GOT3 (cell line): ENCODE measurements around the gene OVOL2.
"Not testable (repeated sequence)": the region's sequence is repeated elsewhere in the genome, so short reads cannot be mapped to it uniquely, and the experiment has no call there.

ENCODE experiments used
- DNase-seq: peaks from one replicate; lab custom pipeline; 2025; ENCODE audit warnings: mixed read lengths; lab: John Stamatoyannopoulos, UW

The OVOL2 gene

GRCh38 chr20:18057101-18057993, at the start of gene OVOL2:
OVOL2 (minus strand) TSS chr20:18057916; CDS start chr20:18057634, 282 bp downstream.
- no peak for DNase-seq

GRCh38 chr20:18103497-18103896, 45.8 kb upstream of the OVOL2 start:
- DNase-seq = no peak

GRCh38 chr20:18101125-18101810, 43.6 kb upstream of the OVOL2 start:
- no peak for DNase-seq

DNA sequence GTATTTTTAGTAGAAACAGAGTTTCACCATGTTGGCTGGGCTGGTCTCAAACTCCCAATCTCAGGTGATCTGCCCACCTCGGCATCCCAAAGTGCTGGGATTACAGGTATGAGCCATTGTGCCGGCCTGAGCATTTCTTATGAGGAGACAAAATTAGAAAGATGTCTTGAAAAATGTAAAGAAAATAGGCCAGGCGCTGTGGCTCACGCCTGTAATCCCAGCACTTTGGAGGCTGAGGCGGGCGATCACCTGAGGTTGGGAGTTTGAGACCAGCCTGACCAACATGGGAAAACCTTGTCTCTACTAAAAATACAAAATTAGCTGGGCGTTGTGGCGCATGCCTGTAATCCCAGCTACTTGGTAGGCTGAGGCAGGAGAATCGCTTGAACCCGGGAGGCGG, 42.9 kb upstream of the OVOL2 start:
- not testable (repeated sequence) for DNase-seq

- DNase-seq = no peak
Measured at GRCh38 chr20:18094191-18094590, 36.5 kb upstream of the OVOL2 start.

DNA sequence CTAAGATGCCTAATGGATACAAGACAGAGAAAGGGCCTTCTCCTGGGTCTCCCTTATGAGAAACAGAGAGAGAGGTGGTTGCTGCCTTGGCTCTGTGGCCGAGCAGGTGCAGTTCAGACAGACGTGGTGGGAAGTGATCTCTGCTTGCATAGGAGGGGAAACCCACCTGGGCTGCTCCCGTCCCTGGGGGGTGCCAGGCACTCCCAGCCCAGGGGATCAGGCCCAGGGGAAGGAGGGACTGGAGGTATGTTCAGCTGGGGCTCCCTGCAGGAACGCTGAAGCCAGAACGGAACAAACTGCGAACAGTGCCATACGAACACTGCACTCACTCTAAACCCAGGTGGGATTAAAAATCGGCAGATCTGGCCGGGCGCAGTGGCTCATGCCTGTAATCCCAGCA, 35.7 kb upstream of the OVOL2 start:
- DNase-seq = no peak

GRCh38 chr20:18092890-18093289, 35.2 kb upstream of the OVOL2 start:
- no peak for DNase-seq

DNA sequence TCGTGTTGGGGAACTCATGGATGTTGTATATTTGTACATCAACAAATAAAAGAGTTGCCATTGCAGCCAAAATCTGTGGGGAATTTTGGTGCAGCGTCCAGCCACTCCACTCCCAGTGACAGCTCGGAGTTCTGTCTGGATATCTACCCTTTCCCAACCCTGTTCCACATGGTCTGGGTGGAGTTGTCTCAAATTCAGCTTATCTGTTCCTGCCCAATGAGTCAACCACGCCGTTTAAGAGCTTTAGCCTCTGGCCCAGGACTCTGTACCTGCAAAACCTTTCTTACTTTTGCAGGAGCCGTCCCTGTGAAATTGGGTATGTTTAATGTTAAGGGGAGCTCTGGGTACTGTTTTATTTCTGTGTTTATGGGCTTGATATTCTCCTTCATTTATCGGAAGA, 33.9 kb upstream of the OVOL2 start:
- no peak for DNase-seq

- no peak for DNase-seq
Measured at GRCh38 chr20:18090477-18090876, 32.8 kb upstream of the OVOL2 start.

- no peak for DNase-seq
Measured at GRCh38 chr20:18090044-18090443, 32.3 kb upstream of the OVOL2 start.

DNA sequence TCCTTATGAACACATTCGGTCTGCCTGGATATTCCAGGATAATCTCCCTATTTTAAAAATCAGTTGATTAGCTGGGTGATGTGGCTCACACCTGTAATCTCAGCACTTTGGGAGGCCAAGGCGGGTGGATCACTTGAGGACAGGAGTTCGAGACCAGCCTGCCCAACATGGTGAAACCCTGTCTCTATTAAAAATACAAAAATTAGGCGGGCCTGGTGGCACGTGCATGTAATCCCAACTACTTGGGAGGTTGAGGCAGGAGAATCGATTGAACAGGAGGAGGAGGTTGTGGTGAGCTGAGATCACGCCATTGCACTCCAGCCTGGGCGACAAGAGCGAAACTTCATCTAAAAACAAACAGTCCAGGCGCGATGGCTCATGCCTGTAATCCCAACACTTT, 31.1 kb upstream of the OVOL2 start:
- not testable (repeated sequence) for DNase-seq

DNA sequence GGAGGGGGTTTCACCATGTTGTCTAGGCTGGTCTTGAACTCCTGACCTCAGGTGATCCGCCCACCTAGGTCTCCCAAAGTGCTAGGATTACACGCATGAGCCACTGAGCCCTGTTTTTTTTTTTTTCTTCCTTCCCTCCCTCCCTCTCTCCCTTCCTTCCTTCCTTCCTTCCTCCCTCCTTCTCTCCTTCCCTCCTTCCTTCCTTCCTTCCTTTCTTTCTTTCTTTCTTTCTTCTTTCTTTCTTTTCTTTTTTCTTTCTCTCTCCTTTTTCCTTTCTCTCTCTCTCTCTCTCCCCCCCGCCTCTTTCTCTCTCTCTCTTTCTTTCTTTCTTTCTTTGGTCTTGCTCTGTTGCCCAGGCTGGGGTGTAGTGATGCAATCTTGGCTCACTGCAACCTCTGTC, 30.6 kb upstream of the OVOL2 start:
- DNase-seq = not testable (repeated sequence)

DNA sequence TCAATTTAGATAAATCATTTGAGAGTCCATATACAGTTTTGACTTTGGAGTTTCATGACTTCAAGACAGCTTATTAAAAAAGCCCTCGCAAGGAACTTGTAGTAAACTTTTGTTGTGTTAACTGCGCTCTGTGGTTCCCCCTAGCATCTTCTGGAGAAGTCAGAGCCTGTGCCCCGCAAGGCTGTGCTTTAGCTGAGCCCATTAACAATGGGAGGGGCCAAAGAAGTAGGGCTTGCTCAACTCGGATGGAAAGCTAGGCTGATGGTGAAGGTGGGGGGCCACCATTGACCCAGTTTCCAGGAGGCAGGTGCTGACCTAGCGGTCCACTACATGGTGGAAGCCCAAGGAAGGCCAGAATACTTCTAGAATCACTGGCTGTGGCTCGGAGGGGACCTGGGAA, 29.3 kb upstream of the OVOL2 start:
- DNase-seq = no peak

GRCh38 chr20:18080836-18081235, 23.1 kb upstream of the OVOL2 start:
- not testable (repeated sequence) for DNase-seq

DNA sequence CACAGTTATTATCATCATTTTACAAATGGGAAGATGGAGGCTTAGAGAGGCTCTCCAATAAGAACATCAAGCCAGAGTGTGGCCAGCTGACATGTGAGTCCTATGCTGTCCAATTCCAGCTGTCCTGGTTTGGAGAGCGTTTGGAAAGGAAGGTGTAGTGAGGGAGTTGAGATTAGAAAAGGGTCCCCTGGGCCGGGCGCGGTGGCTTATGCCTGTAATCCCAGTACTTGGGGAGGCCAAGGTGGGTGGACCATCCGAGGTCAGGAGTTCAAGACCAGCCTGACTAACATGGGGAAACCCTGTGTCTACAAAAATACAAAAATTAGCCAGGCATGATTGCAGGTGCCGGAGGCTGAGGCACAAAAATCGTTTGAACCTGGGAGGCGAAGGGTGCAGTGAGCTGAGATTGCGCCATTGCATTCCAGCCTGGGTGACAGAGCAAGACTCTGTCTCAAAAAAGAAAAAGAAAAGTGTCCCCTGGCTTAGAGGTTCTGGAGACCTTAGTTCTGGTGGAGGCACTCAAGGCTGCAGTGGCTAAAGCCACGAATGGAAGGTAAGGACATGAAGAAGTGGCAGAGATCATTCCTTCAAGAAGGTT, 22.1 kb upstream of the OVOL2 start:
- DNase-seq = no peak

DNA sequence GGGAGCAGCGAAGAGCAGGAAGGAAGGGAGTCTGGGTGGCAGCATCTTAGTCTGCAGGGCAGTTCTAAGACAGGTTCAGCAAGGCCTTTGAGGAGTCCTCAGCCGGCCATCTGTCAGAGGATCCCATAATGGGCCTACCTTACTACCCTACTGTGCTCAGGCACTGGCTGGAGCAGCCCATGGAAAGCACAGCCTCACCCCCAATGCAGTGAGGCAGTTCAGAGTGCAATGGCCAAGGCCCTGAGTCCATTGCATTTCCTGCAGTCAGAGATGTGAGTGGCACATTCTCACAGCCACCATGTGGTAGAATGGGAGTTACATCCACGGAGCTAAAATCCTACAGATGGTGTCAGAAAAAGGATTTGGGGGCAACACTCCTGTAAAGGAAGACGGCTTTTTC, 19.4 kb upstream of the OVOL2 start:
- no peak for DNase-seq

- DNase-seq = no peak
Measured at GRCh38 chr20:18072532-18072931, 14.8 kb upstream of the OVOL2 start.

DNA sequence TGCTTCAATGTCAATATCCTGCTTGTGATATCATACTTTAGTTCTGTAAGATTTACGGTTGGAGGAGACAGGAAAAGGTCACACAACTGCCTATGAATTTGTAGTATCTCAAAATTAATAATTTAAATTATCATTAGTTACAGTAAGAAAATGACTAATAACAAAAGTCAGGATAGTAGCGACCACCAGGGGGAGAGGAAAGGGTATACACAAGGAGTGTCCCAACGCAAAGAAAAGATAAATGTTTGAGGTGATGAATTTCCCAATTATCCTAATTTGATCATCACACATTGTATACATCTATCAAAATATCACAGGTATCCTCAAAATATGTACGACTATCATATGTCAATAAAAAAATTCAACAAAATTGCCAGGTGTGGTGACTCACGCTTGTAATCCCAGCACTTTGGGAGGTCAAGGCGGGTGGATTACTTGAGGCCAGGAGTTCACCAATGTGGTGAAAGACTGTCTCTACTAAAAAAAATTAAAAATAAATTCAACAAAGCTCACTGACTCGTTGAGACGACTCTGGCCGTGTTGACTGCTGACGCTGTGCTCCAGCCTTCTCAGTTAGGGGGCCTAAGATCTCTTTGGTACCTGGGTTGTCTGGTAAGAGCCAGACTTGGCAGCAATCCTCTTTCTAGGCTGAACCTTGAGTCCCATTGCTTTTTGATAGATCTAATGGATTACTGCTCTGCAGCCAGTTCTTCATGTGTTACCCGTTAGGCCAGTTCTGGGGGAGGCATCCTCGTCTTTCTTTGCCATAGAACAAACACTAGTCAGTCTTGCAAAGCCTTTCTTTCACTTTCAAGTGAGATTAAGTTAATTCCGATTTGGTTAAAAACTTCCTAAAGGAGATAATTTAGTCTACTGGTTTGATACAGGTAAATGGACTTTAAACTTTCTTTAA, 9.0 kb upstream of the OVOL2 start:
- no peak for DNase-seq

- no peak for DNase-seq
Measured at GRCh38 chr20:18063676-18064075, 6.0 kb upstream of the OVOL2 start.

DNA sequence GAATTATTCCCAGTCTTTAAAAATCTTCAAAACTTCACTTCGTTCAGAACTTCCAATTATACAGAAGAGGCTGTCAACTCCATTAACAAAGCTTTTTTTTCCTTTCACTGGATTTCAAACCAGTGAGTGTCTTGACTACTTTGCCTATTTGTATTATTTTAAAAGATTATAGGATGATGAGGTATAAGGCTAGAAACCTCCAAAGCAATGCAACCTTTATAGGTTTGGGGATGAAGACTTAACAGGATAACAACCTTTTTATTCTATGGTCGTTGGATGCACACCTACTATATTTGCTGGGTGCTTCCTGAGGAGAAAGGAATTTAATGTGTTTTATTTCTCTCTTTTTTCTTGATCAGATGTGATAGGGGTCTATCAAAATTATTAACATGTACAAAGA, 1.9 kb upstream of the OVOL2 start:
- no peak for DNase-seq

GRCh38 chr20:18058661-18059467, 1.1 kb upstream of the OVOL2 start:
- no peak for DNase-seq
